MV-4-11 (cell line): ENCODE results near the gene DRGX.

Experiments
- DNase-seq: peaks from one replicate; lab custom pipeline; 2025; lab: John Stamatoyannopoulos, UW

DRGX gene

DNA sequence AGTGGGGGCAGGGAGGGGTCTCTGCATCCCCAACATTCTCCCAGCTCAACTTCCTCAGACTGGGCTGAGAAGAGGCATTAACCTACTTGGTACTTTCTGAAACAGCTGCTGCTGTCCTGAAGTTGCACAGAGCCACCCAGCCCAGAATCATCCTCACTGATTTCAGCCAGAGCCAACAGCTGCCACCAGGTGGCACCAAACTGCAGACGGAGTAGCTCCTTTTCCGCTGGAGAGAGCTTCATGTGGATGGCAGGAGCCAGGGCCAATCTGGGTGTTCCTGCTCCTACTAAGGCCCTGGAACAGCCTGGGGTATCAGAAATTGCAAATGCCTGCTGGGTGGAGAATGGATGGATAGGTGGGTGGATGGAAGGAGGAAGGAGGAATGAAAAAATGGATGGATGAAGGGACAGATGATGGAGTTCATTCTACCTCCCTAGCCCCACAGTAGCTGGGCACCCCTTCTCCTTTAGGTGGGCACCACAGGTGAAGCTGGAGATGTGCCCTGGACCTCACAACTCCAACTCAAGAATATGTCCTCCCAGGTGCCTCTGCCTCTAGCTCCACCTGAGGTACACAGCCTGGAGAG, 11.8 kb upstream of the DRGX start:
- peak; percentile 62 for DNase-seq

DNA sequence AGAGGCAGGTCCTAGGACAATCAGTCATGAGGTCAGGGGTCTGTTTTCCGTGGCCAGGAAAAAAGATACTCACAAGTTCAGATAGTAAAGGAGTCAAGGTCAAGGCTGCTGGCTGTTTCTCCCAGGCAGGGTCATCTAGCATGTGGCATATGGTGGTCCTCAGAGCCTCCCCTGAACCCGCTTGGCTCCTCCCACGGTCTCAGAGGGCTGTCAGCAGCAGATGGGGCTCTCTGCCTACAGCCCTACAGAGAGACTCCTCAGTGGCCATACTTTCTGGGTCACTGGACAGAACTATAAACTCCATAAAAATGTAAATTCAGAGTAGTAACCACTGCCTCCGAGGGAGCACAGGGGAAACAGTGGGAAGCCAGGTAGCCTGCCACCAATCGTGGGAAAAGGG, 11.3 kb upstream of the DRGX start:
- no peak for DNase-seq

DNA sequence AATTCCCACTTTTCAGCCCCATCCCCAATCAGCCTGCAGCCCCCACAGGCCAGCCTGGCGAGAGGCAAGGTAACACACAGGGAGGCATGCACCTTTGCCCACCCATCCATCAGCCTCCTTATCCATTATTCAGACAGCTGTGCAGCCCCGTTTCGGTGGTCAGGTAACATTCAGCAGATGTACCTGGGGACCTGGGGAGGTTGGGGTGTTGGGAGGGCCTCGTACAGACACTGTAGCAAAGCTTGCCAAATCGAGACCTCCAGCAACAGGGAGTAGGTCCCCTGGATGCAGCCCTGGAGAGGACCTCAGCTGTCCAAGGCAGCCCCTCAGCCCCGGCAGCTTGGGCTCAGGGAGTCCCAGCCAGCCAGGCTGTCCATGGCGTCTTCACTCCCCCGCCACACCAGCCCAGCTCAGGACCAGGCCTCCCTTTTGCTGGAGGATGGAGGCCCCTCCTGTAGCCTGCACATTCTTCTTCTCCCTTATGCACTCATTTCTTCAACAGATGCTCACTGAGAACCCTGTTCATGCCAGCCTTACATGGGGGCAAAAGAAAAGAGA, 8.5 kb upstream of the DRGX start:
- no peak for DNase-seq

- DNase-seq, result no peak
Measured at GRCh38 chr10:49403363-49403762, 7.5 kb upstream of the DRGX start.

DNA sequence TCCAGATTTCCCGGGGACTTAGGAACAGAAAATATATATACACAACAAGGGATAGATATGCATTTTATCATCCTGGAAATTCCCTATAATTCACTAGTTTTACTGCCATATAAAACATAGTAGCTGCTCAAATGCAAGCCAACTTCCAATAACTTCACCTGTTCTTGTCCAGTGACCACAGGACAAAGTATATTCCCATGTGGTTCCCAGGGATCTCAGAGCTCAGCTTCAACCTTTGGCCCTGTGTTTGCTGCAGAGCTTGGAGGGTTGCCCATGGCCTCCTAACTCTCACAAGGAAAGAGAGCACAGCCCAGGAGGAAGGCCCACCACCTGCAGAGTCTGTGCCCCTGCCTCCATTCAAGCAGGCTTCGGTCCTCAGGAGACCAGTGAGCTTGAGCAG, 4.5 kb upstream of the DRGX start:
- DNase-seq, result no peak

DNA sequence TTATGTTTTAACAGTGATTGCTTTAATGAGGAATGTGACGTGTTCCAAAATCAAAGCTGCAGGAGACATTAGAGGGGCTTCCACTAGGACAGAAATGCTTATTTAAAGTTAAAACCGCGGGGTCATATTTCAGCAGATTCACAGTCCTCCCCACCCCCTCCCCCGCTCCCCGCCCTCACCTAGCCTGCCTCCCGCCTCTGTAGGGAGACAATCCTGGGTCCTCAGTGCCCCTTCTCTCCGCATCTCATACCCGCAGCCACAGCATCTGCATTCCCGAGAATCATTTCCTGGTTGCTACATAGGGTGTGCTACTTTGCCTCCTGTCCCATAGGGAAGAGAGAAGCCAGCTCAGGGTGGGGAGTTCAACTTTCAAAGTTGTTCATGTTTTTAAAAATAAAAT, 3.1 kb upstream of the DRGX start:
- no peak for DNase-seq

- peak; percentile 70 for DNase-seq
Measured at GRCh38 chr10:49398000-49398861, 2.3 kb upstream of the DRGX start.

DNA sequence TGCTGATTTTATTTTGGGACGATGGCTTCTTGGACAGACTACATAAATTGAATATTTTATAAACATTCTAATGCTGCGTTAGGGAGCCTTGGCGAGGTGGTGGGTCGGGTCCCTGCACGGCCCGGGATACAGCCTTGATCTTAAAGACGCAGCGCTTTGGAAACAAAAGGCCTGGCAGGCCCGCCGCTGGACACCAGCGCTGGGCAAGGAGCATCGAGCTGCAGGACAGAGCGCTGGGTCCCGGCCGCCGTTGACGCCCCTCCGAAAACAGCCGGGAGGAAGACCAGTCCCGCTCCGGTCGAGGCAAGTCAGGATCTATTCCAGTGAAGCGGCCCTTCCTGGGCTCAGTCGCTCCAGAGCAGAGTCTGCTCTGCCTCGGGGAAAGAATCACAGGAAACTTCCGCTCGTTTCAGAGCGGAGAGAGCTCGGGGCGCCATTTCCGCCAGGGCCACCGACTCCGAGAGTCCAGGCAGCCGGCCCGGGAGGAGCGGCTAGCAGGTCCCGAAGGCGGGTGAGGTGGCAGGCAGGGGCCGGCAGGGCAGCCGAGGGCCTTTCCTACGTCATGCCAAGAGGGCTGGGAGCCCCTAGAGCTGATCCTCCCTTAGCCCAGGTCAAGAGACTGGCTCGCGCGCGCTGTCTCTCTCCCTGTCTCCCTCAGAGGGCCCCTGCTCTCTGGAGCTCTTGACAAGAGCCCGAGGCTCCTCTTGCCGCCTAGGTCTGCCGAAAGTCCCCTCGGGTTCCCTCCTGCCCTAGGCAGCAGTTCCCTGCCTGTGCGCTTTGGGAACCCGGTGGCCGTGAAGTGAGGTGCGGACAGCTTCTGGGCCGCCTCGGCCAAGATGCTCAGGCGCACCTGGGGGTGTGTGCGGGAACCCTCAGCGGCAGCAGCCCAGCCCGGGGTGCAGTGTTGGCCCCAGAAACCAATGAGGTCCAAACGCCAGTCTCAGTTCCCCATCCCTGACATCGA, 1.4 kb upstream of the DRGX start:
- no peak for DNase-seq

GRCh38 chr10:49396666-49396999, 744 bp upstream of the DRGX start:
- no peak for DNase-seq

DNA sequence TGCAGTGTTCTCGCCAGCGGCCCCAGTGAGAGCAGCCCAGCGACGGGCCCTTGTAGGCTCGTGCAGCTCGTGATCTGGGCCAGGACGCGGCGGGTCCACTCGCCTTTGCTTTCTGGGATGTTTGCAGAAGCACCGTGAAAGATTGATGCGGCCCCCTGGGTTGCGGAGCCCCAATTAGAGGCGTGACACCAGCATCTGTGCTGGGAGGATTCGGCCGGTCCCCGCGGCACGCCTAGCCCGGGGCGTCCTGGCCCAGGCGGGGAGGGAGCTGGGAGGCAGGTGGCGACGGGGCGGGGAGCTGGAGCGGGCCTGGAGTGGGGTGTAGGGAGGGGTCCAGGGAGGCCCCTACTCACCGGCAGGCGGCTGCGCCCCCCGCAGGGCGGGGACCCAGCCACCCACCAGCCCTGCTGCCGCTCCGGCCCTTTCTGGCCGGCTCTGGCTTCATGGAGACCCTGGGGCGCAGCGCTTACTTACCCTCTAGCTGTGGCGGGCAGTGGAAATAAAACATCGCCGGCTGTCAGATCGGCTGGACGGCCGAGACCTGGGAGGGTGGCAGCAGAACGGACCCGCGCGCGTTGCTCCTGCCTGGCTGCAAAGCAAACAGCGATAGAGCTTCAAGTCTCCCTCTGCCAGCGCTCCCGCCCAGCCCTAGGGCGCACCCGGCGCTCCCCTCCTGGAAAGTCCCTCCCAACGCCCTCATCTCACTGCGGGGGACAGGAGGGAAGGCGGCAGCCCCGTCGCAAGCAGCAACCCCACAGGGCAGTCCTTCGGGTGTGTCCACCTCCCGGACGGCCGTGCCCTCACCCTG, 752 bp downstream of the DRGX start:
- DNase-seq, result no peak

- DNase-seq, result no peak
Measured at GRCh38 chr10:49393757-49394156, 2.1 kb downstream of the DRGX start.

GRCh38 chr10:49393301-49393700, 2.6 kb downstream of the DRGX start:
- no peak for DNase-seq

DNA sequence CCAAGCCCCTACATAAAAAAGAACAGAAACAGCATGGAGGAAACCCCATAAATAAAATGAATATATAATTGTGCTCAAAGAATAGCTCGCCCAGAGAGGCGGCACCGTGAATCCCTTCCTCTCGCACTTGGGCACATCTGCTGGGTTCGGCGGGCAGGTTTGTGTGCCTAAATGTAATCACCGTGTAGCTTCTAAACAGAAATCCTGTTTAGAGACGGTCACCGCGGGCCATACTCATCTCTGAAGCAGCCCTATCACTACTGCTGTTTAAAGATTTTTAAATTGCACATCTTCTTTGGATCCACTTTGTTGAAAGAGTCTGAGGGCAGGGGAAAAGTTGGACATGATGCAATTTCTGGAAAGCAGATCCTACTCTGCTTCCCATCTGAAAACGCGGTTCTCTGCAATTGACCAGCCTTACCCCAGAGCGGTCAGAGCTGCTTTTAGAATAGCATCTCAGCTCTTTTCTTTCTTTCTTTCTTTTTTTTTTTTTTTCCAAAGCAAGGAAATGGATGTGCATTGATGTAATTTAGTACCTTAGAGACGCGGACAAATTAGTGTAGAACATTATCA, 6.4 kb downstream of the DRGX start:
- DNase-seq, result no peak

DNA sequence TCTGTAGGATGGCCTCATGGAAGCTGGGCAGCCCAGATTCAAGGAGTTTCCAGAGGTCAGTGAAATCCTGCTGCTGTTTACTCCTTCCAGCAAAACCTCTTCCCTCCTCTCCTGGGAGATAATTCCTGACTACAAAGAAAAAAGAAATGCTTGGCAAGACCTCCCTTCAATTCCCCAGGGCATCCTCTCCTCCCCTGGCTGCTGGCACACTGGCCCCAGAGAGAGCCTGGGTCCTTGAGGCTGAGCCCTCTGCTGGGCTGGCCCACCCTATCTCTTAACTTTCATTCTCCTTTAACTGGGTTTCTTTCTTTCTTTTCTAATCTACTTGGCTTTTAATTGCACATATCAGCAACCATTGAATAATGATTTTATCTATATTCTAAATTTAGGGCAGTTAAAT, 7.7 kb downstream of the DRGX start:
- no peak for DNase-seq

DNA sequence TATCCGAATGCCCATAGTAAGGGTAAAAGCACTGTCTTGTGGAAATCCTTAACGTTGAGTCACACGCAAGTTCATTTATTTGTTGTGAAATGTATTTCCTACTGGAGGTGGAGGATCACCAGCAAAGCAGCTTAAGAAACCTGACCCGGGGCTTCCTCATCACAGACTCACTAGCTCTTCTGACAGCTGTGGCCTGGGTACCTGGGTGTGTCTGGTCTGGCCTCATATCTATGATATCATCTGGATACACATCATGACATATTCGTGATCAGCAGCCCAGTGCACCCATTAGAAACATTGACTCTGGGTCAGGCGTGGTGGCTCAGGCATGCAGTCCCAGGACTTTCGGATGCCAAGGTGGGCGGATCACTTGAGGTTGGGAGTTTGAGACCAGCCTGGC, 8.8 kb downstream of the DRGX start:
- DNase-seq, result peak; percentile 8

DNA sequence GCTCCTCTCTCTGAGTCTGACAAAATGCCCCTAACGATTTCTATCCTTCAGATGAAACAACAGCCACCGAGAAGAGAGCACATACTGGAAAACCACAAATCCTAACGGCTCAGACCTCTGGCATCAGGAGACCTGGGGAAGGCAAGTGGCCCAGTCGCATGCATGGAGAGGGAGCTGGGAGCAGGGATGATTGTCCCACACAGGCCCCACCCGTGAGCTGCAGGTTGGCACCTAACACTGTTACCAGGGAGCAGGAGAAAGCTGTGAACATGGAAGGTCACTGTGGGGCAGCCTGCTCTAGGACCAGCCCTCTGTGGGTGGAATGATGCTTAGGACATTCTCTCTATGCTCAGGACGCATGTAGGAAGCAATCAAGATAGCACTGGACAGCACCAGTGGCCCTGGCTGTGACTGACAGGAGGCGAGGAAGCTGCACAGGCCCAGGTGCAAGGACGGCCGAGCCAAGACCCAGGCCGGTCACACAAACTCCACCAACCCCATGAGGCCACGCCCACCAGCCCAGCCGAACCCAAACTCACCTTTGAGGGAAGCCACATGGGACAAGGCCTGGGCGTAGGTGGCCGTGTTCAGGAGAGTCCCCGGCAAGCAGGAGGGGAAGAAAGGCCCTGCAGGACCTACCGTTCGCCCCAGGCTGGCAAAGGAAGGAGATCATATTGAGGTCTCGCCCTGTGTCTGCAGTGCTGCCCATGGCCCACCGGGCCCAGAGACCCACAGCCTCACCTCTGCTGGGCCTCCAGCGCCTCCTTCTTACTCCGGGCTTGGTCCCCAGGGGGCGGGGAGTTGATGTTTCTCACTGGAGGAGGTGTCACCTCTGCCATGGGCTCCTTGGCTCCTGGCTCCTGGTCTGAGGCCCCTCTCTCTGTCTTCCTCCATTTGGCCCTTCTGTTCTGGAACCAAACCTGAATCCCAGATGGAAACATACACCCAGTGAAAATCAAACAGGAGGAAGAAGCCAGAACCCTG, 9.7 kb downstream of the DRGX start:
- no peak for DNase-seq

DNA sequence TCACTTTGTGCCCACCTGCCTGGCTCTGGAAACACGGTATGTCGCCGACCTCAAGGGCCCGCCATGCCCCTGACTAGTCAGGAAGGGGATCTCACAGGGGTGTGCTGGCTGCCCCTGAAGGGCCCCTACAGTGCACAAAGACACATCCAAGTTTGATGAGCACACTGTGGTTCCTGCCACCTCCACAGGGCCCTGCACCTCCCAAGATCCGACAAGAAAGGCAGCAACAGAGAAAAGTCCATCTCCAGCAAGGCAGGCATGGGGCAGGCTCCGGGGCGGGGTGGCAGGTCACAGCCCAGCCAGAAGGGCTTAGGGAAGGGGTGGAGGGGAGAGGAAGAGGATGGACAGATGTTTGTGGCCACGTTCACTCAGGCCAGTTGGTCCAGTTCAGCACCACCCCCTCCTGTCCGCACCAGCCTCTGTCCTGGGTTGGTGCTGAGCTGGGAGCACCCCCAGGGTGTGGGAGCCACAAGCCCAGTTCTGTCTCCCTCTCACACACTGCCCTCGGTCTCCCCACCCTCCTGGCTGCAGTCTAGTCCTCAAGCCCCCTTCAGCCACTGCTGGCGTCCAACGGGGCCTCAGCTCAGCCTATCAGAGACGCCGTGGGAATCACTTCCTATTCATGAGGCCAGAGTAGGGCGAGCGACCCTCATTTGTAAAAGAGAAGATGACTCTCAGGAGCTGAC, 11.5 kb downstream of the DRGX start:
- no peak for DNase-seq

DNA sequence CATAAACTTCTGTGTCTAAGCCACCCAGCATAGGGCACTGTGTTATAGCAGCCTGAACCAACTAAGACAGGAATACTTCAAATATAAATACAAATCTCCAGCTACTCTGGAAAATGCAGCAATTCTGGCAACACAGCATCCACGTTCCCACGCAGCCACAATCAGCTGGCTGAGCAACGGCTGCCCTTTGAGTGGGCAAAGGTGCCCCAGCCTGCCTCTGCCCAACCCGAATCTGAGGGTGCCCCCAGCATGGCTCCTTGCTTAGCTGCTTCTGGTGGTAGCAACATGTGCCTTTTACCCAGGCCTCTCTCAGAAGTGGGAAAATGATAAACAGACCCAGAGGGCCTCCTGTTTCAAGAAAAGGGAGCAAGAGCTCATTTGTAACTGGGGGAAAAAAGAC, 12.0 kb downstream of the DRGX start:
- DNase-seq, result no peak

DNA sequence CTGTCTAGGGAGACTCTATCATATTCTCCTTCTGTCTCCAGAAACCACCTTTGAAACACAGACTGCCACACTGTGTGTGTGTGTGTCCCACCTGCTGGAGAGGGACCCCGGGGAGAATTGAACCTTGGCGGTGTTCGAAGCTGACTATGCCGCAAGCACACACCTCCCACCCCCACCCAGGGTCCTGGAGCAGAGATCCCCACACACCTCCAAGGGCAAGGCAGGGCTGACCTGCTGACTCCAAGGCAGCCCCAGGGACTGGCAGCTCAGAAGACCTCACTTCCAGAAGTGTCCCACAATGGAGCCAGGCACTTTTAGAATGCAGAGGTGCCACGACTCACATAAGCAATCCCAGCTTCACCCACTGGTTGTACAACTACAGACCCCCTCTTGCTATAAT, 13.1 kb downstream of the DRGX start:
- no peak for DNase-seq
